ENCODE results near the gene C6orf136.

Gene C6orf136

GRCh38 chr6:30612213-30612612 lies 34.7 kb upstream of the C6orf136 start:
- no peak overlapping the region for H2BK5ac ChIP-seq (ENCODE audit: low read length)
- H3K4me1 ChIP-seq (ENCODE audit: control insufficient read depth in 2 of 2, insufficient read depth in 1 of 2, low read depth in 1 of 2, low read length in 2 of 2): peaks cover 5 to 6% of the 10 kb centered on the region in 2 donors
- WGBS, 2 donors (ENCODE audit: extremely low coverage in 2 of 2, insufficient read length in 2 of 2, insufficient replicate concordance in 1 of 2): no CpG with 5 or more reads among the region's 1 CpG
- DNase-seq (ENCODE audit: low spot score): no peak
- H2BK120ac ChIP-seq (ENCODE audit: low read depth, low read length): no peak overlapping the region
- no peak overlapping the region for H4K8ac ChIP-seq (ENCODE audit: low read depth, low read length)
- no peak overlapping the region for H3K27ac ChIP-seq (replicated peaks; ENCODE audit: low read length)
- no peak overlapping the region for H3K4ac ChIP-seq (ENCODE audit: low read length)
- H3K79me1 ChIP-seq (ENCODE audit: low read depth, low read length): peaks cover 2% of the 10 kb centered on the region
- peaks cover 20 to 90% of the 10 kb centered on the region in 2 donors for H3K36me3 ChIP-seq (replicated peaks in 1 of 2; ENCODE audit: control insufficient read depth in 2 of 2, insufficient read depth in 2 of 2, low read length in 2 of 2)
- H3K14ac ChIP-seq (ENCODE audit: low read length): no peak overlapping the region
- no peak overlapping the region for H2AFZ ChIP-seq (ENCODE audit: low read length)
- no peak overlapping the region for H3K4me2 ChIP-seq (ENCODE audit: insufficient read depth, low read length, poor library complexity, severe bottlenecking)
- H4K91ac ChIP-seq (ENCODE audit: low read depth, low read length, poor library complexity): no peak overlapping the region
- no peak overlapping the region for H3K18ac ChIP-seq (ENCODE audit: low read length)
- no peaks in the 10 kb centered on the region for H3K9me3 ChIP-seq (replicated peaks in 1 of 2; ENCODE audit: control insufficient read depth in 2 of 2, insufficient read depth in 1 of 2, low read depth in 1 of 2, low read length in 2 of 2)
- H2AK5ac ChIP-seq (ENCODE audit: low read depth, low read length): no peak overlapping the region
- H2BK15ac ChIP-seq (ENCODE audit: low read length): no peak overlapping the region
- H3K23ac ChIP-seq (ENCODE audit: low read depth, low read length, poor library complexity): no peak overlapping the region
- H3K4me3 ChIP-seq (ENCODE audit: low read length in 2 of 2): no peak overlapping the region
- H2BK12ac ChIP-seq (ENCODE audit: low read length): no peak overlapping the region
- no peaks in the 10 kb centered on the region for H3K27me3 ChIP-seq (ENCODE audit: control insufficient read depth in 3 of 3, insufficient read depth in 3 of 3, low read depth in 1 of 3, low read length in 3 of 3)
- no peak overlapping the region for H3K9ac ChIP-seq (ENCODE audit: low read depth, low read length, poor library complexity)

DNA sequence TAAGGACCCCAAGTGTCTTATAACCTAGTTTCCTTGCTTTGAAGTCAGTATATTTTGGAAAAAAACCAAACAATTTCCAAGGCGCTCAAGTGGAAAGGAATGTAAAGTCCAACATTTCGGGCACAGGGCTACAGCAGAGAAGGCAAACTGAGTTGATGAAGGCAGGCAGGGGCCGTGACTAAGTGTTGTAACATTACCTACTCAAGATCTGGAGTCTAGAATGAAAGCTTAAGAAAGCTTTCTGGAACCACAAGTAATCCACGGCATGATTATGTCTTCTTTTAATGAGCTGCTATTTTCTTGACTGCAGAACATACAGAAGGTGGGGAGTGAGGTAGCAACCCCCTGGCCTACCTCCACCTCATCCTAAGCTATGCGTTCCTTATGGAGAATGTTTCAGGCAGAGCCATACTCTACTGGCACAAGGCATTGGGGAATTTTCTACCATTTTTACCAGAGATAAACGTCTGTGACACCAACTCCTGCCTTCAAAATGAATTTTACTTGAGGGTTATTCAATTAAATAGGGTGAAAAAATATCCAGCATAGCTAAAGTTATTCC lies 34.2 kb upstream of the C6orf136 start:
- H4K91ac ChIP-seq (ENCODE audit: low read depth, low read length, poor library complexity): no peak overlapping the region
- no peak overlapping the region for H3K4me3 ChIP-seq (ENCODE audit: low read length in 2 of 2)
- WGBS, 2 donors (ENCODE audit: extremely low coverage in 2 of 2, insufficient read length in 2 of 2, insufficient replicate concordance in 1 of 2): no CpG with 5 or more reads among the region's 6 CpGs
- no peak overlapping the region for H3K18ac ChIP-seq (ENCODE audit: low read length)
- H2BK12ac ChIP-seq (ENCODE audit: low read length): no peak overlapping the region
- no peak overlapping the region for H2BK120ac ChIP-seq (ENCODE audit: low read depth, low read length)
- no peak overlapping the region for H3K4me2 ChIP-seq (ENCODE audit: insufficient read depth, low read length, poor library complexity, severe bottlenecking)
- H3K14ac ChIP-seq (ENCODE audit: low read length): no peak overlapping the region
- no peaks in the 10 kb centered on the region for H3K27me3 ChIP-seq (ENCODE audit: control insufficient read depth in 3 of 3, insufficient read depth in 3 of 3, low read depth in 1 of 3, low read length in 3 of 3)
- peaks cover 5 to 6% of the 10 kb centered on the region in 2 donors for H3K4me1 ChIP-seq (ENCODE audit: control insufficient read depth in 2 of 2, insufficient read depth in 1 of 2, low read depth in 1 of 2, low read length in 2 of 2)
- no peaks in the 10 kb centered on the region for H3K9me3 ChIP-seq (replicated peaks in 1 of 2; ENCODE audit: control insufficient read depth in 2 of 2, insufficient read depth in 1 of 2, low read depth in 1 of 2, low read length in 2 of 2)
- no peak for DNase-seq (ENCODE audit: low spot score)
- H3K4ac ChIP-seq (ENCODE audit: low read length): no peak overlapping the region
- H3K79me1 ChIP-seq (ENCODE audit: low read depth, low read length): peaks cover 2% of the 10 kb centered on the region
- no peak overlapping the region for H4K8ac ChIP-seq (ENCODE audit: low read depth, low read length)
- no peak overlapping the region for H3K9ac ChIP-seq (ENCODE audit: low read depth, low read length, poor library complexity)
- H2AFZ ChIP-seq (ENCODE audit: low read length): no peak overlapping the region
- H2BK5ac ChIP-seq (ENCODE audit: low read length): no peak overlapping the region
- H3K23ac ChIP-seq (ENCODE audit: low read depth, low read length, poor library complexity): no peak overlapping the region
- no peak overlapping the region for H3K27ac ChIP-seq (replicated peaks; ENCODE audit: low read length)
- H2AK5ac ChIP-seq (ENCODE audit: low read depth, low read length): no peak overlapping the region
- no peak overlapping the region for H2BK15ac ChIP-seq (ENCODE audit: low read length)
- H3K36me3 ChIP-seq (replicated peaks in 1 of 2; ENCODE audit: control insufficient read depth in 2 of 2, insufficient read depth in 2 of 2, low read length in 2 of 2): peaks cover 18 to 84% of the 10 kb centered on the region in 2 donors

DNA sequence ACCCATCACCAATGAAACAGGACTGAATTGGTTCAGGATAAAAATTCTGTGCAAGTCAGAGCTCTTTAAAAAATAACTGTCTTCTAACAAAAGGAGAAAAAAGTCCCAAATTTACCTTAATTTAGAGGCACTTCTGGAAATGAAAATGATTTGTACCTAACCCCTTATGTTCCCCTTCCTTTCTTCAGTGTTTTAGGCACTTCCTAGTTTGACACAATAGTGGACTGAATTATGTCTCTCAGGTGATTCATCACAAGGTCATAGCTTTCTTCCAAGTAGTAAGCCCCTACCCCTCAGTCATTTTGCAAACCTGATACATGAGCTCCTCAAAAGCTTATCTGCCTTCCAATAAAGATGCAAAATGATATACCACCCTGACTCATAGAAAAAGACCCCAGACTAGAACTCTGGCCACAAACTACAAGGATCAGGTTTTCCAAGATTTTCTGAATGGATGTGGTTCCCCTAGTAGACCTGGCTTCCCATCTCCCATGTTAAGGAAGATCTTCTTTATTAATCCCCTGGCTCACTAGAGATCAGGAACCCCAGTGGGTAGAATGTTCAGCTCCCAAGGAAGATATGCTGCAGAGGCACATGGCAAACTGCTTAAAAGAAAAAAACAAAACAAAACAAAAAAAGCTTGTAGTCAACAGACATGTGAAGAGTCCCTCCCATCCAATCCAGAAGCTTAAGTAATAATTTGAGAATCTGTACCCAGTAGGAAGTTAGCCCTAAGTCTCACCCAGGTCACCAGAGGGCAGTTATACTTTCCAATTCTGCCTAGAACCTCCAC lies 33.5 kb upstream of the C6orf136 start:
- Histone ChIP-seq H3K36me3 (replicated peaks in 1 of 2; ENCODE audit: control insufficient read depth in 2 of 2, insufficient read depth in 2 of 2, low read length in 2 of 2) (peaks cover 18 to 77% of the 10 kb centered on the region in 2 donors), H2BK15ac (ENCODE audit: low read length) (no peak overlapping the region), H3K27ac (replicated peaks; ENCODE audit: low read length) (no peak overlapping the region), H3K23ac (ENCODE audit: low read depth, low read length, poor library complexity) (no peak overlapping the region), H3K4me2 (ENCODE audit: insufficient read depth, low read length, poor library complexity, severe bottlenecking) (peak overlapping the region; percentile 13), H2BK12ac (ENCODE audit: low read length) (no peak overlapping the region), H3K4me1 (ENCODE audit: control insufficient read depth in 2 of 2, insufficient read depth in 1 of 2, low read depth in 1 of 2, low read length in 2 of 2) (peaks cover 8 to 10% of the 10 kb centered on the region in 2 donors), H3K27me3 (ENCODE audit: control insufficient read depth in 3 of 3, insufficient read depth in 3 of 3, low read depth in 1 of 3, low read length in 3 of 3) (no peaks in the 10 kb centered on the region), H2AK5ac (ENCODE audit: low read depth, low read length) (no peak overlapping the region), H3K4me3 (ENCODE audit: low read length in 2 of 2) (no peak overlapping the region), H3K79me1 (ENCODE audit: low read depth, low read length) (peaks cover 2% of the 10 kb centered on the region), H4K91ac (ENCODE audit: low read depth, low read length, poor library complexity) (no peak overlapping the region), H3K4ac (ENCODE audit: low read length) (no peak overlapping the region), H3K9ac (ENCODE audit: low read depth, low read length, poor library complexity) (no peak overlapping the region), H2BK5ac (ENCODE audit: low read length) (no peak overlapping the region), H3K9me3 (replicated peaks in 1 of 2; ENCODE audit: control insufficient read depth in 2 of 2, insufficient read depth in 1 of 2, low read depth in 1 of 2, low read length in 2 of 2) (no peaks in the 10 kb centered on the region), H2BK120ac (ENCODE audit: low read depth, low read length) (no peak overlapping the region), H4K8ac (ENCODE audit: low read depth, low read length) (no peak overlapping the region), H3K14ac (ENCODE audit: low read length) (no peak overlapping the region), H3K18ac (ENCODE audit: low read length) (no peak overlapping the region), H2AFZ (ENCODE audit: low read length) (no peak overlapping the region)
- DNase-seq (ENCODE audit: low spot score): no peak

GRCh38 chr6:30614044-30614842 lies 32.7 kb upstream of the C6orf136 start:
- DNase-seq (ENCODE audit: low spot score): no peak
- WGBS, 2 donors (ENCODE audit: extremely low coverage in 2 of 2, insufficient read length in 2 of 2, insufficient replicate concordance in 1 of 2): no CpG with 5 or more reads among the region's 8 CpGs
- H4K91ac ChIP-seq (ENCODE audit: low read depth, low read length, poor library complexity): no peak overlapping the region

More at GRCh38 chr6:30614044-30614842, 32.7 kb upstream of the C6orf136 start:
- Histone ChIP-seq H3K4me3 (ENCODE audit: low read length in 2 of 2) (peak overlapping the region; percentile 58 to 73), H2AFZ (ENCODE audit: low read length) (no peak overlapping the region), H2BK5ac (ENCODE audit: low read length) (no peak overlapping the region), H3K4me2 (ENCODE audit: insufficient read depth, low read length, poor library complexity, severe bottlenecking) (peak overlapping the region; percentile 60), H3K4me1 (ENCODE audit: control insufficient read depth in 2 of 2, insufficient read depth in 1 of 2, low read depth in 1 of 2, low read length in 2 of 2) (peaks cover 11% of the 10 kb centered on the region in 2 donors), H3K27ac (replicated peaks; ENCODE audit: low read length) (peak overlapping the region; percentile 34), H3K23ac (ENCODE audit: low read depth, low read length, poor library complexity) (no peak overlapping the region), H3K14ac (ENCODE audit: low read length) (no peak overlapping the region), H3K79me1 (ENCODE audit: low read depth, low read length) (peaks cover 2% of the 10 kb centered on the region), H2BK15ac (ENCODE audit: low read length) (no peak overlapping the region), H3K4ac (ENCODE audit: low read length) (no peak overlapping the region), H3K36me3 (replicated peaks in 1 of 2; ENCODE audit: control insufficient read depth in 2 of 2, insufficient read depth in 2 of 2, low read length in 2 of 2) (peaks cover 11 to 72% of the 10 kb centered on the region in 2 donors), H4K8ac (ENCODE audit: low read depth, low read length) (no peak overlapping the region), H2BK120ac (ENCODE audit: low read depth, low read length) (no peak overlapping the region), H3K18ac (ENCODE audit: low read length) (no peak overlapping the region), H3K9ac (ENCODE audit: low read depth, low read length, poor library complexity) (peak overlapping the region; percentile 87), H3K27me3 (ENCODE audit: control insufficient read depth in 3 of 3, insufficient read depth in 3 of 3, low read depth in 1 of 3, low read length in 3 of 3) (no peaks in the 10 kb centered on the region), H2AK5ac (ENCODE audit: low read depth, low read length) (no peak overlapping the region), H3K9me3 (replicated peaks in 1 of 2; ENCODE audit: control insufficient read depth in 2 of 2, insufficient read depth in 1 of 2, low read depth in 1 of 2, low read length in 2 of 2) (no peaks in the 10 kb centered on the region), H2BK12ac (ENCODE audit: low read length) (no peak overlapping the region)
